Measurements from ENCODE around the gene PEA15.

PEA15 gene

DNA sequence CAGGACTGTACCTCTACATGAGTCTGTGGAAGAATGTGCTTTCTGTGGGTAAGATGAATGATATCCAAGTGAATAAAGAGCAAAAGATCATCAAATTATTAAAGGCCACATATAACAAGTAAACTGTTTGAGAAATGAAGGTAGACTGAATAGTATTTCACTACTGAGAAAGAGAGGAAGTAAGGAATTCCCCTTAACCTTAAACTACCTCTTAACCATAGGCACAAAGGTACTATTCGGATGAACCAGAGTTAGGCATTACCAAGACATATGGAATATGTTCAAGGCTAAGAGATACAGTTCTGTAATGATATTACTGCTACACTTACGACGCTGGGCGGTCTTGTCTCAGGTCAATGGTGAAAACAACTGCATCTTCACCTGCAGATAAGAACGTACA, 31.6 kb downstream of the PEA15 start:
- DNase-seq (ENCODE audit: low read depth in 1 of 2, low spot score in 1 of 2) = no peak

DNA sequence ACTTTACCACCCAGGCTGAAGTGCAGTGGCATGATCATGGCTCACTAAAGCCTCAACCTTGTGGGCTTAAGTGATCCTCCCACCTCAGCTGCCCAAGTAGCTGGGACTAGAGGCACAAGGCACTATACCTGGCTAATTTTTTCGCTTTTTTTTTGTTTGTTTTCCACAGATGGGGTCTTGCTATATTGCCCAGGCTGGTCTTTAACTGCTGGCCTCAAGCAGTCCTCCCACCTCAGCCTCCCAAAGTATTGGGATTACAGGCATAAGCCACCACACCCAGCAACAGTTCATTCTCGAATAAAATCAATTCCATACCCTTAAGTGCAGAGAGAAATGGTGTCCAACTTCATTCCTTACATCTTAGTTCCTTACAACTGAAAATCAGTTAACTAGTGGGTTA, 32.4 kb downstream of the PEA15 start:
- no peak for DNase-seq (ENCODE audit: low read depth in 1 of 2, low spot score in 1 of 2)

DNA sequence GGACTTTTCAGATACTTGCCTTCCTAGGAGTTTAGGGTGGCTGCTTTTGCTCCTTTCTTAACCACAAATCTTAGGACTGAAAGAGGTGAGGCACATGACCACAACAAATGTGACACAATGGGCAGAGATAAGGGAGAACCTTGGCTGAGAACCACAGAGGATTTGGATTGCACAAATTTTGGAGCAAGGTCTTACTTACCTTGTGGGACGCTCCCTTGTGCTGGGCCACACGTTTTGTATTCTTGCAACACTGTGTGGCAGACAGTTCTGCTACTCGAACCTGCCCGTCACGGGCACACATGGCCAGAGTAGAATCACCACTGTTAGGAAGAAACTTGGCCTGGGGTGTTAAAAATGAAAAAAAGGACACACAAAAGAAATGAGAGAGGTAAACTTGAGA, 33.2 kb downstream of the PEA15 start:
- no peak for DNase-seq (ENCODE audit: low read depth in 1 of 2, low spot score in 1 of 2)

DNA sequence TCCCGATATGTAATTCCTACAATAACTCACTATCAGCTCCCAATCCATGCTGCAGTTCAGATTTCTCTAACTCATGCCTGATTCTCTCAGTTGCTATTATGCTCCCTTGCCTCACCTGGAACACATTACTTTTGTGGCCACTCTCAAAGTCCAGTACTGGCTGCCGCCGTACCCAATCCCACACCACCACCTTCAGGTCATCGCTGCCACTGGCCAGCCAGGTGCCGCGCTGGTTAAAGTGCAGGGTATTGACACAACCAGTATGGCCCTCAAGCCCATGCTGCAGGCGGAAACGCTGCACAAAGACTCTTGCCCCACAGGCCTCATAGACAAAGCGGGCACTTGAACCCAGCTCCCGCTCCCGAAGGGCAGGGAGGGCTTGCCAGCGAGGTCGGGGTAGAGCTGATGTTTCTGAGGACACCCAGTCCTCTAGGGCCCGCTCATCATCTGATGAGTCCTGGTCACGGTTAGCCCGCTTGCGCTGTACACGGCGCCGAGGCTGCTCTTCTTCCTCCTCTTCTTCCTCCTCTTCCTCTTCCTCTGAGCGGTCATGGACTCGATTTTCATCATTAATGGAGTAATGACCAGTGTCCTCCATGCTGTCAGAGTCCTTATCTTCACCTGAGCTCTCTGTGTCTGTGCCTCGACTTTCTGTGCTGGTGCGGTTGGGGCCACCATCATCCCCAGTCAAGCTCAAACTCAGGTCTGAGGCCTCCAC, 34.6 kb downstream of the PEA15 start:
- DNase-seq (ENCODE audit: low read depth in 1 of 2, low spot score in 1 of 2) = no peak

DNA sequence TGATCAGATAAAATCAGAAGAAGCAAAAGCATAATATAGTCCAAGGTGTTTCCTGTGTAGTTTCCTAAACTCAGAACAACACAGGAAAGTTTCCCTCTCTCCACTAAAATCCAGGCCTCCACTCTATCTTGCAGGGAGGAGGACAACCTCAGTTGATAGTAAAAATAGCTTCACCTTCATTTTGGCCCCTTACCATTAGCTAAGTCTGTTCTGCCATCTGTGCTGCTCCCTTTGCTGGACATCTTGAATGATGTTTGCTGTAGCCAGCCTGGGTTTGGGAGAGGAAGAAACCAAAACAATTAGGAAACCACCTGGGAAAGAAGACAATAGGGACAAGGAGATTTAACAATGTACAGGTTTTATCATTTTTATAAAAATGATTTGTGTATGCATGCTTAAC, 38.6 kb downstream of the PEA15 start:
- DNase-seq (ENCODE audit: low read depth in 1 of 2, low spot score in 1 of 2) = no peak

DNA sequence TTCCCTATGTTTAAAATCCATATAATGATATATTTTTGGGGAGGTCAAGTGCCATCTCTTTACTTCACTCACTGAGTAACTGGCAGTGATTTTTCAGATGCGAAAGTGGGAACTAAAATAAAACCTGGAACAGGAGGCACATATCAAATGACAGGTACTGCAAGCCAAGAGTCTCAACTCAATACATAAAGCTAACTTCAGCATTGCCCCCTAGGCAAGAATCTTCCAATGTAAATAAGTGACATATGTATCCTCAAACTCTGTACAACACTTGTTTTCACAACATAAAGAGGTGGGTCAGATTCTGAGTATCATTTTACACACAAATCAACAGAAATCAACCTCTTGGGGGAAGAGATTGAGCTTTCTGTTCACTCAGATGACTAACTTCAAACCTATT, 39.0 kb downstream of the PEA15 start:
- DNase-seq (ENCODE audit: low read depth in 1 of 2, low spot score in 1 of 2) = no peak

DNA sequence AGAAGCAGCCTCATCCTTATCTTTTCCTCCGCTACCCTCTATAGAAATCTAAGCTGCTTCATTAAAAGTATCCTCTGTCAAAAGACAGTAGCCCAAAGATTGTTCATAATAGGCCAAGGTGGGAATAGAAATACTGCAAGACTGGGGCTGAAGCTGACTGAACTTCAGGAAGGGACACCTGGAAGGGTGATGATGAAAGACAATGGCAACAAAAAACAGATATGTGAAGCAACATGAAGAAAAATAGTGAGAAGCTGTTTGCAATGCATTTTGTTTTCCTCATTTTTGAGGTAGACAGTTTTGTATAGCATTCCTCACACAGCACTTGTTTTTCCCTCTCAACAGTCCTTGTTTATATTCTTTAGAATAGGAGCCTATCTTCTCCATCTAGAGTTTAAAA, 40.2 kb downstream of the PEA15 start:
- DNase-seq (ENCODE audit: low read depth in 1 of 2, low spot score in 1 of 2) = no peak

DNA sequence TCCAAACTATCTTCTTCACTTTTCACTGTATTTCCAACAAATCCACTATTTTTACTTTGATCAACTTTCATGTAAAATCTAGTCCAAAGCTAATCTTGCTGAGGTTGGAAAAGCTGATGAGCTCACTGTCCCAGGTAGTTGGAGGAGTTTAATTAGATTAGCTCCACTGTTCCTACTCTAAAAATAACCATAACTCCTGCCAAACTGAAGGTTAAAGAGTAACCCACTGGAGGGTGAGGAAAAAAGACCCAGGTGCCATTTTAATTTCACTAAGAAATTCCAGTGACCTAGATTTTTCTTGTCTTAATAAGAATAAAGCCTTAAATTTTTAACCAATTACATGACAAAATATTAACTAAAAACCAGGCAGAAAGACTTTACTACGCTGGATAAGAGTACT, 41.9 kb downstream of the PEA15 start:
- no peak for DNase-seq (ENCODE audit: low read depth in 1 of 2, low spot score in 1 of 2)

DNA sequence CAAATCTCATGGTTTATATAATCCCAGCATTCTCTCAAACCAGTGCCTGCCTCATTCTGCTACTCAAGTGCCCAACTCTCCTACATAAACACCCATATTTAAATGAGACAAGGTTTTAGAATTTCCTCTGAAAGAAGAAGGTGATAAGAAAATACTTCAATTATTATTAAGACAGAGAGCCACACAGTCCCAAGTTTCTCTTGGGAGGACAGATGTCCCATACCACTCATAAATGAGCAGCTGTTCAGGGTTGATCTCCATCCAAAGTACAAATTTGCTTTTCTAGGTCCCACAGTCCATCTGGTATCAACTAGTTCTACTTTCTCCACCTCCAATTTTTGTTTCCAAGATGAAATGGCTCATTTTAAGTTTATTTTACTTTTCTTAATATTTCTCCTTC, 45.8 kb downstream of the PEA15 start:
- DNase-seq (ENCODE audit: low read depth in 1 of 2, low spot score in 1 of 2) = no peak

DNA sequence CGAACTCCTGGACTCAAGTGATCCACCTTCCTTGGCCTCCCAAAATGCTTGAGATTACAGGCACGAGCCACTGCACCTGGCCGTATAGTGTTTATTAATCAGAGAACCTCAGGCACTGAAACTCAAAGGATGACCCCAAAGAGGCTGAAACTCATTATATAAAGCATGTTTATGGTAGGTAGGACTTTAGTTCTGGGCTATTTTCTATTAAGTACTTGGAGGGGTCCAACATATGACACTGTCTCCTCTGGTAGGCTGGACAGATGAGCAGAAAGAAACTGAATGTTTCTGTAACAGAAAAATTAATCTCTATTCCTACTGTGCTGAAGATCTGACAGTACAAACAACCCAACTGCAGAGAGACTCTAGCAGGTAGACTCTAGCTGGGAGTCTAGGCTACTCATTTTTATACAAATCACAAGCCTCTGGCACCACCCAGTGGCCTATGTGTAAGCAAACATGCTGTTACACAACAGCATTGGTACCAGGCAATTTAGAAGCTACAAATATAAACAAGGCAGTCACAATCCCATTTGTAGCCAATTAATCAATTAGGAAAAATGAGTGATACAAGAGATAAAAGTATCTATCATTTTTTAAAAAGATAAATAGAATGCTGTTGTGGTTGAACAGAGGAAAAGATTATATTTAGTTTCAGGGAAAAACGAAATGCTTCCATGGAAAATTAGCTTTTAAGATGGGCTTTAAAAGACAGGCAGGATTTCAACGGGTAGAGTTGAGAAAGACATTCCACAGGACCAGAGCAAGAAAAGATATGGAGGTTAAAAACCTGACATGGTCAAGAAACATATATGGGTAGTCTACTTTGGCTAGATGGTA, 46.7 kb downstream of the PEA15 start:
- DNase-seq (ENCODE audit: low read depth in 1 of 2, low spot score in 1 of 2) = no peak

DNA sequence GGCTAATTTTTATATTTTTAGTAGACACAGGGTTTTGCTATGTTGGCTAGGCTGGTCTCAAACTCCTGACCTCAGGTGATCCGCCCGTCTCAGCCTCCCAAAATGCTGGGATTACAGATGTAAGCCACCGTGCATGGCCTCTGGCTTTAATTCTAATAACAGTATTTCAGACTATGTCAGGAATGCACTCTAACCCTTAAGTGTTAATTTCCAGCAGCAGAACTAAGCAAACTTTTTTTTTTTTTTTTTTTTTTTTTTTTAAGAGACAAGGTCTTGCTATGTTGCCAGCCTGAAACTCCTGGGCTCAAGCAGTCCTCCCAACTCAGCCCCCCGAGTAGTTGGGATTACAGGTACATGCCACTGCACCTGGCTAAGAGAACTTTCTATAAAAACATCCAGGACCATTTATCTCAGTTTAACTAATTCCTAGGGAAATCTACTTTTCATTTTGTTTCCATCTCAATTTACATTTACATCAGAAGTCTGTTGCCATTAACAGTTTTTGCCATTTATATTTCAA, 50.7 kb downstream of the PEA15 start:
- no peak for DNase-seq (ENCODE audit: low read depth in 1 of 2, low spot score in 1 of 2)

DNA sequence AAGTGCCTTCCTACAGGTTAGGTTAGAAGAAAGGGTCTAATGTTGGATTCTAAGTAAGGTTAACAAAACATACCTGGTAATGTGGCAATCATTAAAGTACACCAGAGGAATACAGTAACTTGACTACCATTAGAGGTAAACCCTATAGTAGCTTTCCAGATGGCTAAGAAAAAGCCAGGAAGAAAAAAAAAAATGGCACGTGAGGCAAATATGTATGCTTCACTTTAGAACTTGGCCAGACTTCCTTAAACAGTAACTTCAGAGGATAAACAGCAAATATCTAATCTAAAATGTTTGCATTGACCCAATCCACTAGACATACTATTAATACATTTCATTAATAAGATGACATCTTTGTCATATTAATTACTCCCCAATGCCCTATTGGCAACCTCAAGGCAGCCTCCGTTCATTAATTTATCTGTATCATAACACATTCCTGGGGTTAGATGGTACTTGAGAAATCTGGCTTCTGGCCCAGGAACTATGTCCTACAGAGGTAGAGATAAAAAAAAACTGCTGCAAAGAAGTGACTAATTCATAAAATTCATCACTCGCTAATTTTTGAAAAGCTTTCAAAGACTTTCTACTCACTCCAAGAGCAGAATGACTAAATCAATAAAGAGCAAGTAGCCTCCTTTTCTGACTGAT, 51.3 kb downstream of the PEA15 start:
- no peak for DNase-seq (ENCODE audit: low read depth in 1 of 2, low spot score in 1 of 2)

DNA sequence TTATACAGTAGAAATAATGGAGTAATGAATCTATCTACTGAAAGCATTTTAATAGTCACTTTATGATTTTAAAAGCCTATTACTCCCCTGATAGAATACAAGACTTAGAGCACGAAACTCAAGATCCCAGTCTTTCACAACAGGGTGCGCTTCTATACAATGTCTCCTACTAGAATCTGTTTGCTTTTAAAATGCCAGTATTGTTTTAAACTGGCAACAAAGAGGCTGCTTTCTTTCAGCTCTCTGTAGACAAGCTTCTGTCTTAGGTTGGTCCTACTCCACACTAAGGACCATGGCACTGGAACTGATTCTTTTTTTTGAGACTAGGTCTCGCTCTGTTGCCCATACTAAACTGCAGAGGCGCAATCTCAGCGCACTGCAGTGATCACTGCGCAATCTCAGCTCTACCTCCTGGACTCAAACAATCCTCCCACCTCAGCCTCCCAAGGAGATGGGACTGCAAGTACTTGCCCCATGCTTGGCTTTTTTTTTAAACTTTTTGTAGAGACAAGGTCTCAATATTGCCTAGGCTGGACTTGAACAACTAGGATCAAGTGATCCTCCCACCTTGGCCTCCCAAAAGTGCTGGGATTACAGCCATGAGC, 52.3 kb downstream of the PEA15 start:
- DNase-seq (ENCODE audit: low read depth in 1 of 2, low spot score in 1 of 2) = no peak

DNA sequence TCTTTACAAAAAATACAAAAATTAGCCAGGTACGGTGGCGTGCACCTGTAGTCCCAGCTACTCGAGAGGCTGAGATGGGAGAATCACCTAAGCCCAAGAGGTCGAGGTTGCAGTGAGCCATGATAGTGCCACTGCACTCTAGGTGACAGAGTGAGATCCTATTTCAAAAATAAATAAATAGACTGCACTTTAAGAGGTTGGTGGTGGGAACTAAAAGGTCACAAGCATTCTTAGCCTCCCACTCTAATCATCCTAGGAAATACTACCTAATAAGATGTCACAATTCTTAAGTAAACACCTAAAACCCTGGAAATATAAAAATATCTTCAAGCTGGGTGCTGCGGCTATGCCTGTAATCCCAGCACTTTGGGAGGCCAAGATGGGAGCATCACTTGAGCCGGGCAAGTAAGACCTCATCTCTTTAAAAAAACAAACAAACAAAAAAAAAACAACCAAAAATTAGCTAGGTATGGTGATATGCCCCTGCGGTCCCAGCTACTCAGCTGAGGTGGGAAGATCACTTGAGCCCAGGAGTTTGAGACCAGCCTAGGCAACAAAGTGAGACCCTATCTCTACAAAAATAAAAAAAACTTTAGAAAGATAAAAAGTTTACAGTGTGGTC, 53.1 kb downstream of the PEA15 start:
- DNase-seq (ENCODE audit: low read depth in 1 of 2, low spot score in 1 of 2) = no peak

DNA sequence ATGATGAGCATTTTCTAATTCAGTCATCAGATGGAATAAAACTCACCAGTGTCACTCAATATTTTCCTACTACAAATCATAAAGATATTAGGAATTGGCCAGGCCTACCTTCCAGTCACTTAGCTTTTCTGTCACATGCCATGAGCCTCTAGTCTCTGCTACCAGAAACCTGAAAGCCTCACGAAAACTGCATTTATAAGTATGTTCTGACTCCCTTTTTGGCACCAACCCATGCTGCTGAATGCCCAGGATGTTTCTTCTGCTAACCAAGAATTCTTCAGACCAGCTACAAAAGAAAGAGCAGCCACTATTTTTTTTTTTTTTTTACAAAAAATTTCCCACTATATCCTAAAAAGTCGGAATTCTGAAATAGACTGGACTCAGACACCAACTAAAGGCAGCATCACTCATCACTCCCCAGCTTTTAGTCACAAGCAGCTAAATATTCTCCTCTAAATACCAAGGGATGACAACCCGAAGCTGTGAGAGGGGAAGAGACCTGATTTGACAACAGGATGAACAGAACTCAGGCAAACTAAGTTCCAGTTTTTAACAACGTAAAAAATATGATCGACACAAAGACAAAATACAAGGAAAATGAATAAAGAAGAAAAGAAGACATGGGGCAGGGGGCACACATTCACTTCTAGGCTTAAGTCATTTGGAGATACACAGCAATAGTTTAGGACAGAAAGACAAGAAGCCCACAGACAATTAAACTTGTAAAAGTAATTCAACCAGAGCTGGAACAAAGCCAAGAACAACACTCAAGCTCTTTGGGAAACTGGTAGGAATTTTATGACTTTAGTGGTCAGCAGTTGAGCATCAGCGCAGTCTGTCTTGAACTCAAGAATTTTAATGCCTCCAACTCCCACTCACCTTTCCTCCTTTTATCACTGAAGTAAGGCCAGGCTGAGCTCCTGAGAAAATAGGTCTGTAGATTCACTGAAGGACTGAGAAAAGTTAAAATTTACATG, 55.5 kb downstream of the PEA15 start:
- DNase-seq (ENCODE audit: low read depth in 1 of 2, low spot score in 1 of 2) = no peak

DNA sequence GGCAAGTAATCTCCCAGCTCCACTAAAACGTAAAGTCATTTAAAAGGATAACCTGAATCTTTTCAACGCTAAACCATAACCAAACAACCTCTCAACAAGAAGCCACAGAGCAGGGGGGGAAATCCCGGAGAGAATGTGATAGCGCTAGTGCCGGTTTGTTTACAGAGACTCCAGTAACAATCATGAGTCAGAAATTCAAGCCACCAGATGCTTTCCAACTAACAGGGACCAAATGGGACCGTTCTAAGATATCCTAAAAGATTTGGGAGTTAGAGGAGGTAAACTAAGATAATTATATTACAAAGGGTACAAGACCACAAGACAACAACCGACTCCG, 56.3 kb downstream of the PEA15 start:
- DNase-seq (ENCODE audit: low read depth in 1 of 2, low spot score in 1 of 2) = peak; percentile 35 to 56

DNA sequence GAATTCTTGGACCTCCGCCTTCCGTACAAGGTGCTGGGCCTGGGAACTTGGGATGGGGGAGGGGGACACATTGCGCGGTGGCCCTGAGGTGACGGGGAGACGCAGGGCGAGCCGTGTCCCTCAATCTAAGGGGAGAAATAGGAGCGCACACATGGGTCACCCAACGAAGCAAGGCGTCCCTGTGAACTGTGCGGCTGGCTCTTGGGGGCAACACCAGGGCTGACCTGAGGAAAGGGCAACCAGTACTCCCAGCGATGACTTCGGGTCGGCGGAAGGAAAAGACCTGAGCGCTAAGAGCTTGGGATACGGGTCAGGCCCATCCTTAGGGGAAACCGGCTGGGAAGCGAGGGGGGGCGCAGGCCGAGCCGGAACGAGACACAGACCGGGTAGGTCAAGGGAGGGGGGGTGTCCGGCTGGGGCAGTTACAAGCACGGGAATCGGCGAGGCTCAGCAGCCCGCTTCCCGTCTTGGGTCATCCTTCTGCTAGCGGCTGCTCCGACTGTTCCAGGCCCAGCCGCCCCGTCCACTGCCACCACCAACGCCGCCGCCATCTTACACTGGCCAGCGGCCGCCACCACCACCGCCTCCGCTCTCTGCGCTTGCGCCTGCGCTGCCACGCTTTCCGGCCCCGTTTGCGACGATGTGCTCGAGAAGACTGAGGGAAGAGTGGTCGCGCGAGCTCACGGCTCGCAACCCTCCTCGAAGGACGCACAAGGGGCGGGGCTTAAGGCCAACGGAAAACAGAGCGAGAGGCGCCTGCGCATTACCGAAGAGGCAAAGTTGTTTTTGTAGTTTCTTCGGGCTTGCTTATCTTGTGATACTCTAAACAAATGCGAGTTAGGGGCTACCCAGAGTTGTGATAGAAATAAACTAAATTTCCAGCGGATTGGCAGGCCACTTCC, 57.0 kb downstream of the PEA15 start, which contains the start of gene DCAF8:
TSS of gene DCAF8 (minus strand) at position 657 of the 902 bp plus-strand sequence. CDS start 18,541 bp downstream, outside the sequence.
- DNase-seq (ENCODE audit: low read depth in 1 of 2, low spot score in 1 of 2) = peak; percentile 94 to 96

DNA sequence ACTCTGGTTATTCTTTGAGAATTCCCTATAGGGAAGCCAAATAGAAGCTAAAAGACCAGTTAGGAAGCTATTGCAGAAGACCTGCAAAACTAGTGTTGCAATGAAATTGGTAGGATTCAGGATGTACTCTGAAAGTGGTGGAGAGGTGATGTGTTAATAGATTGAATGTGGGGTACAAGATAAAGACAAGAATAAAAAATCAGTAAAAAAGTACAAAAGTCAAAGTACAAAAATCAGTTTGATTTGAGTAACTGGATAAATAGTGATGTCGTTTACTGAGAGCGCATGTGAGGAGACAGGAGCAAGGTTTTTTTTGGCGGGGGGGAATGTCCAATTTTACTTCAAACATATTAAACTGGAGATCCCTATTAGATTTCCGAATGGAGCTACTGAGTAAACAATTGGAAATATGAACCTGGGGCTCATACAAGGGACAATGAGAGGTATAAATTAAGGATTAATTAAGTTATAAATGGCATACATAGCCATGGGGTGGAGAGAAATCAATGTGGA, 59.7 kb downstream of the PEA15 start:
- no peak for DNase-seq (ENCODE audit: low read depth in 1 of 2, low spot score in 1 of 2)

Data from activated T-helper 1 cell treated with anti-CD3 and anti-CD28 coated beads, Interleukin-2, amount 50 U/mL, for 16 hours (primary cell).